HepG2 (cell line): ENCODE data around the gene PRADC1. TPM values are rescaled to one million over a fixed set of nuclear protein-coding genes. Genes with fewer than 3 reads are reported as not detected.
A peak's percentile ranks its signal among the peaks of the same experiment; 100 is the strongest.

Experiments
- AGO2 ChIP-seq: fragments of 200-400 bp; formaldehyde crosslinking; optimal IDR thresholded peaks from 2 replicates; pipeline ENCODE3; 2017; ENCODE audit warnings: mild to moderate bottlenecking, low read depth, low read length, moderate library complexity
- CREBL2 ChIP-seq: sonication (generic); formaldehyde crosslinking; IDR thresholded peaks from 2 replicates; pipeline ENCODE4 v1.8.1; 2023; ENCODE audit warnings: missing genetic modification reagents, mild to moderate bottlenecking, borderline replicate concordance
- ETV5 ChIP-seq: IDR thresholded peaks from 2 replicates; pipeline ENCODE4 v1.6.1; 2018; ENCODE audit warnings: missing biosample characterization, missing genetic modification reagents, inconsistent platforms, borderline replicate concordance
- FLYWCH1 ChIP-seq: sonication (generic); formaldehyde crosslinking; IDR thresholded peaks from 2 replicates; pipeline ENCODE4 v1.8.1; 2023; ENCODE audit warnings: mild to moderate bottlenecking, missing genetic modification reagents
- KAT8 ChIP-seq: IDR thresholded peaks from 2 replicates; pipeline ENCODE4 v1.6.1; 2016; ENCODE audit warnings: missing genetic modification reagents, missing compliant biosample characterization
- MEF2D ChIP-seq: sonication (generic); formaldehyde crosslinking; IDR thresholded peaks from 2 replicates; pipeline ENCODE4 v1.5.1; 2020; ENCODE audit warnings: mild to moderate bottlenecking, missing genetic modification reagents
- MTF2 ChIP-seq: sonication (generic); formaldehyde crosslinking; IDR thresholded peaks from 2 replicates; pipeline ENCODE4 v1.5.0; 2020; ENCODE audit warnings: missing genetic modification reagents, borderline replicate concordance
- POGZ ChIP-seq: sonication (generic); formaldehyde crosslinking; IDR thresholded peaks from 2 replicates; pipeline ENCODE4 v1.4.0; 2020; ENCODE audit warnings: mild to moderate bottlenecking, missing genetic modification reagents
- RBM39 ChIP-seq: fragments of 200-400 bp; formaldehyde crosslinking; IDR thresholded peaks from one replicate; pipeline ENCODE4 v1.6.1; 2018; ENCODE audit warnings: antibody characterized with exemption, mild to moderate bottlenecking, low read depth, low read length; ENCODE audit not compliant: poor library complexity, severe bottlenecking
- RFXAP ChIP-seq: sonication (generic); formaldehyde crosslinking; IDR thresholded peaks from 2 replicates; pipeline ENCODE4 v1.4.0; 2020; ENCODE audit warnings: missing genetic modification reagents, borderline replicate concordance
- SMAD9 ChIP-seq: sonication (generic); formaldehyde crosslinking; IDR thresholded peaks from 2 replicates; pipeline ENCODE4 v1.5.1; 2020; ENCODE audit warnings: mild to moderate bottlenecking, missing genetic modification reagents
- TBL1XR1 ChIP-seq: fragments of 150-350 bp; IDR thresholded peaks from 2 replicates; pipeline ENCODE4 v1.6.1; 2014; ENCODE audit warnings: borderline replicate concordance, low read length; ENCODE audit not compliant: partially characterized antibody
- TOE1 ChIP-seq: sonication (generic); formaldehyde crosslinking; IDR thresholded peaks from 2 replicates; pipeline ENCODE4 v1.4.0; 2020; ENCODE audit warnings: mild to moderate bottlenecking, missing genetic modification reagents
- ZBTB1 ChIP-seq: sonication (generic); formaldehyde crosslinking; IDR thresholded peaks from 2 replicates; pipeline ENCODE4 v1.4.0; 2020; ENCODE audit warnings: missing genetic modification reagents, borderline replicate concordance
- ZBTB20 ChIP-seq: sonication (generic); formaldehyde crosslinking; IDR thresholded peaks from 2 replicates; pipeline ENCODE4 v1.8.1; 2023; ENCODE audit warnings: missing genetic modification reagents, low read depth, mild to moderate bottlenecking, borderline replicate concordance
- ZFX ChIP-seq: sonication (generic); formaldehyde crosslinking; IDR thresholded peaks from 2 replicates; pipeline ENCODE4 v1.4.0; 2020; ENCODE audit warnings: mild to moderate bottlenecking, low read depth, missing genetic modification reagents, moderate library complexity
- ZNF563 ChIP-seq: sonication (generic); formaldehyde crosslinking; IDR thresholded peaks from 2 replicates; pipeline ENCODE4 v1.8.0; 2022; ENCODE audit warnings: mild to moderate bottlenecking, moderate library complexity, missing genetic modification reagents
- ZNF598 ChIP-seq: sonication (generic); formaldehyde crosslinking; IDR thresholded peaks from 2 replicates; pipeline ENCODE4 v1.5.1; 2020; ENCODE audit warnings: mild to moderate bottlenecking, missing genetic modification reagents, borderline replicate concordance
- ZNF784 ChIP-seq: sonication (generic); formaldehyde crosslinking; IDR thresholded peaks from 2 replicates; pipeline ENCODE4 v1.5.1; 2020; ENCODE audit warnings: missing genetic modification reagents, mild to moderate bottlenecking, borderline replicate concordance
- polyA plus RNA-seq, 8 experiments: library from polyadenylated mRNA; depleted of rRNA in 3 of 8; stranded (reverse) in 7 of 8; unstranded in 1 of 8; fragments of >200 nt; fragmentation: Illumina TruSeq in 4 of 8; extraction: Trizol in 4 of 8; gene quantifications; 2 replicates each; pipeline versions ENCODE4 v1.2.1 to v1.2.3, GENCODE V29; 2011 to 2016; ENCODE audit warnings: low read depth in 4 of 8, missing spikeins in 1 of 8, mixed read lengths in 1 of 8; ENCODE audit not compliant: insufficient read depth in 1 of 8
- total RNA-seq, 5 experiments: library from RNA; depleted of rRNA; stranded (reverse); fragments of >200 nt; fragmentation: Illumina TruSeq; extraction: Trizol; gene quantifications; 2 replicates each; pipeline ENCODE4 v1.2.3, GENCODE V29; 2016; ENCODE audit warnings: low read depth in 1 of 5
- TF ChIP-seq, protein P1 (sequence below): sonication (generic); formaldehyde crosslinking; IDR thresholded peaks from 2 replicates; pipeline ENCODE4 v1.4.0; 2020; ENCODE audit warnings: missing genetic modification reagents
- TF ChIP-seq, protein P2 (sequence below): sonication (generic); formaldehyde crosslinking; IDR thresholded peaks from 2 replicates; pipeline ENCODE4 v1.4.0; 2020; ENCODE audit warnings: mild to moderate bottlenecking, missing genetic modification reagents
- TF ChIP-seq, protein P3 (sequence below): sonication (generic); formaldehyde crosslinking; IDR thresholded peaks from 2 replicates; pipeline ENCODE4 v1.5.0; 2020; ENCODE audit warnings: missing genetic modification reagents

PRADC1 gene
- total and polyA plus RNA-seq, 2 of the 13 experiments (the other 11 are each of a cell fraction or from before 2014, with no cell fraction given): 12.1 to 37.2 TPM

DNA sequence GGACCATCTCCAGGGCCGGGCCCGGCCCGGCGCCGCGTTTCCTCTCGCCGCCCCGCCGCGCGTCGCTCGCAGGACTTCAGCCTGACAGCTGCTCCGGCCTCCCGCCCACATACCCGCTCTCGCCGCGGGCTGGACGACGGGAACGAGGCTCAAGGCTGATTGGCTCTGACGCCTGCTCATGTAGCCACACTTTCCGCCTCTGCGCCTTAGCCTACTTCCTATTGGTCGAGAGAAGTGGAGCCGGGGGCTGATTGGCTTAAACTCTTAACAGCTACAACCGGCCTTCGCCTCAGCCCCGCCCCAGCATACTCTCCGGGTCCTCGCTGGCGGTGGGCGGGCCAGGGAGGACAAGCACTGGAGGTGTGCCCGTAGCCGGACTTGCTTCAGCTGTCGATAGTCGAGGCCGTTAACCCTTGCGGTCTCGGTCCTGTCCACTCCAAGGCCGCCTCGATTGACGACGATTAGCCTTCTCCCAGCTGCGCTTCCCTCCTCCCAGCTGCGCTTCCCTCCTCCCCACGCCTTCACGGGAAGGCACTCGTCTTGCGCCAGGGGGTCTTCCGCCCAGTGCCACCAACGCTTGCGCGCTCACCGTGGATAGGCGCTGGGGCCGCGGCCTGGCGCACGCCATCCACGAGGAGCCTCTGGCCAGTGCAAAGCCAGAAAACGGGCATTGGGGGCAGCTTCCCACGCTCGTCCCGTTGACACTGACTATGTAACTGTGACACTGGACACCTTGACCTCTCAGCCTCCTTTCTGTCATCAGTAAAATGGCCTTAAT lies at the start of gene PRADC1 (continued):
- TF ChIP-seq SMAD9 (CRISPR knock-in tag): no peak
- peak; percentile 73 for TF ChIP-seq KAT8 (CRISPR knock-in tag)
- TF ChIP-seq FLYWCH1: no peak
- peak; percentile 4 for TF ChIP-seq RBM39
- 0 out of 2 replicates have a peak, but pooled peaks have one; percentile 55 for TF ChIP-seq ZBTB1 (CRISPR knock-in tag)
- peak; percentile 81; the same call in 1 of the 2 replicates for TF ChIP-seq MTF2 (CRISPR knock-in tag)
- 0 out of 2 replicates have a peak, but pooled peaks have one; percentile 79 for TF ChIP-seq ZNF563 (CRISPR knock-in tag)
- TF ChIP-seq, protein P1, sequence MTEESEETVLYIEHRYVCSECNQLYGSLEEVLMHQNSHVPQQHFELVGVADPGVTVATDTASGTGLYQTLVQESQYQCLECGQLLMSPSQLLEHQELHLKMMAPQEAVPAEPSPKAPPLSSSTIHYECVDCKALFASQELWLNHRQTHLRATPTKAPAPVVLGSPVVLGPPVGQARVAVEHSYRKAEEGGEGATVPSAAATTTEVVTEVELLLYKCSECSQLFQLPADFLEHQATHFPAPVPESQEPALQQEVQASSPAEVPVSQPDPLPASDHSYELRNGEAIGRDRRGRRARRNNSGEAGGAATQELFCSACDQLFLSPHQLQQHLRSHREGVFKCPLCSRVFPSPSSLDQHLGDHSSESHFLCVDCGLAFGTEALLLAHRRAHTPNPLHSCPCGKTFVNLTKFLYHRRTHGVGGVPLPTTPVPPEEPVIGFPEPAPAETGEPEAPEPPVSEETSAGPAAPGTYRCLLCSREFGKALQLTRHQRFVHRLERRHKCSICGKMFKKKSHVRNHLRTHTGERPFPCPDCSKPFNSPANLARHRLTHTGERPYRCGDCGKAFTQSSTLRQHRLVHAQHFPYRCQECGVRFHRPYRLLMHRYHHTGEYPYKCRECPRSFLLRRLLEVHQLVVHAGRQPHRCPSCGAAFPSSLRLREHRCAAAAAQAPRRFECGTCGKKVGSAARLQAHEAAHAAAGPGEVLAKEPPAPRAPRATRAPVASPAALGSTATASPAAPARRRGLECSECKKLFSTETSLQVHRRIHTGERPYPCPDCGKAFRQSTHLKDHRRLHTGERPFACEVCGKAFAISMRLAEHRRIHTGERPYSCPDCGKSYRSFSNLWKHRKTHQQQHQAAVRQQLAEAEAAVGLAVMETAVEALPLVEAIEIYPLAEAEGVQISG (CRISPR knock-in tag): peak; percentile 87
- peak; percentile 91 for TF ChIP-seq AGO2
- TF ChIP-seq ETV5 (CRISPR knock-in tag): peak; percentile 49
- TF ChIP-seq RFXAP: peak; percentile 94
- no peak for TF ChIP-seq CREBL2 (CRISPR knock-in tag)
- TF ChIP-seq, protein P2, sequence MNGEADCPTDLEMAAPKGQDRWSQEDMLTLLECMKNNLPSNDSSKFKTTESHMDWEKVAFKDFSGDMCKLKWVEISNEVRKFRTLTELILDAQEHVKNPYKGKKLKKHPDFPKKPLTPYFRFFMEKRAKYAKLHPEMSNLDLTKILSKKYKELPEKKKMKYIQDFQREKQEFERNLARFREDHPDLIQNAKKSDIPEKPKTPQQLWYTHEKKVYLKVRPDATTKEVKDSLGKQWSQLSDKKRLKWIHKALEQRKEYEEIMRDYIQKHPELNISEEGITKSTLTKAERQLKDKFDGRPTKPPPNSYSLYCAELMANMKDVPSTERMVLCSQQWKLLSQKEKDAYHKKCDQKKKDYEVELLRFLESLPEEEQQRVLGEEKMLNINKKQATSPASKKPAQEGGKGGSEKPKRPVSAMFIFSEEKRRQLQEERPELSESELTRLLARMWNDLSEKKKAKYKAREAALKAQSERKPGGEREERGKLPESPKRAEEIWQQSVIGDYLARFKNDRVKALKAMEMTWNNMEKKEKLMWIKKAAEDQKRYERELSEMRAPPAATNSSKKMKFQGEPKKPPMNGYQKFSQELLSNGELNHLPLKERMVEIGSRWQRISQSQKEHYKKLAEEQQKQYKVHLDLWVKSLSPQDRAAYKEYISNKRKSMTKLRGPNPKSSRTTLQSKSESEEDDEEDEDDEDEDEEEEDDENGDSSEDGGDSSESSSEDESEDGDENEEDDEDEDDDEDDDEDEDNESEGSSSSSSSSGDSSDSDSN (CRISPR knock-in tag): peak; percentile 28; the same call in 1 of the 2 replicates
- 0 out of 2 replicates have a peak, but pooled peaks have one; percentile 53 for TF ChIP-seq ZBTB20 (CRISPR knock-in tag)
- TF ChIP-seq TBL1XR1: peak; percentile 17
- TF ChIP-seq TOE1 (CRISPR knock-in tag): peak; percentile 67; the same call in 1 of the 2 replicates
- peak; percentile 76 for TF ChIP-seq POGZ (CRISPR knock-in tag)
- no peak; the same call in 1 of the 2 replicates for TF ChIP-seq MEF2D (CRISPR knock-in tag)
- TF ChIP-seq ZNF784: peak; percentile 29; the same call in 1 of the 2 replicates
- TF ChIP-seq ZNF598 (CRISPR knock-in tag): peak; percentile 14; the same call in 1 of the 2 replicates
- TF ChIP-seq, protein P3, sequence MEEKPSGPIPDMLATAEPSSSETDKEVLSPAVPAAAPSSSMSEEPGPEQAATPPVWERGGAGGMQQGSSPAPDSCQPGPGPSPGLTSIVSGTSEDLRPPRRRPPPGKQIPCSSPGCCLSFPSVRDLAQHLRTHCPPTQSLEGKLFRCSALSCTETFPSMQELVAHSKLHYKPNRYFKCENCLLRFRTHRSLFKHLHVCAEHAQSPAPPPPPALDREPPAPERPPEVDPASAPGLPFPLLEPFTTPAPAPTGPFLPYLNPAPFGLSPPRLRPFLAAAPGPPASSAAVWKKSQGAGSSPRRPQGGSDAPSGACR (CRISPR knock-in tag): peak; percentile 38; the same call in 1 of the 2 replicates
- peak; percentile 56 for TF ChIP-seq ZFX (CRISPR knock-in tag)
